ENCODE data around the gene EHHADH. TPM values are rescaled to one million over a fixed set of nuclear protein-coding genes. Genes with fewer than 3 reads are reported as not detected.
"Not testable (repeated sequence)": the region's sequence is repeated elsewhere in the genome, so short reads cannot be mapped to it uniquely, and the experiment has no call there.

EHHADH gene
- total RNA-seq, result 1 to 10 TPM; 1.7 to 2.2 TPM
- polyA plus RNA-seq, result 0.94 TPM

- Histone ChIP-seq H3K4me3 (ENCODE audit: low read length) (peak within 1 kb of the TSS; percentile 69), H3K9me3 (ENCODE audit: low read length) (no peaks in the 10 kb centered on the region), H3K27me3 (ENCODE audit: insufficient read depth, low read length, poor library complexity, severe bottlenecking) (no peaks in the 10 kb centered on the region), H3K36me3 (ENCODE audit: insufficient read depth, low read length) (no peaks in the 10 kb centered on the region), H3K4me1 (ENCODE audit: insufficient read depth, low read length) (no peaks in the 10 kb centered on the region), H3K27ac (ENCODE audit: low read depth, low read length) (peak within 1 kb of the TSS; percentile 51)
- Mint-ChIP-seq H3K4me3 (peak within 1 kb of the TSS; percentile 29 to 92 (median 77)), H3K36me3 (peaks cover 0 to 5% (median 0%) of the 10 kb centered on the region in 3 donors), H3K27ac (peak within 1 kb of the TSS in 4 of 8 donors; percentile 36 to 77 (median 68)), H3K27me3 (peaks cover 6 to 12% of the 10 kb centered on the region in 2 donors), H3K9me3 (peaks cover 5 to 14% (median 10%) of the 10 kb centered on the region in 5 donors), H3K4me1 (peaks cover 2 to 6% (median 5%) of the 10 kb centered on the region in 3 donors)
- ChIA-PET CTCF (no interaction called here), POLR2A (interaction anchor here (0.6 kb wide), 1 partner anchor 333 kb away, joined by 3 read pairs; no protein-coding TSS in a partner anchor)
- peak; percentile 28 to 55 (median 40) for DNase-seq
Measured at GRCh38 chr3:185253645-185254410, at the start of gene EHHADH. EHHADH (minus strand) TSS chr3:185254049; CDS start chr3:185254022, 27 bp downstream.

DNA sequence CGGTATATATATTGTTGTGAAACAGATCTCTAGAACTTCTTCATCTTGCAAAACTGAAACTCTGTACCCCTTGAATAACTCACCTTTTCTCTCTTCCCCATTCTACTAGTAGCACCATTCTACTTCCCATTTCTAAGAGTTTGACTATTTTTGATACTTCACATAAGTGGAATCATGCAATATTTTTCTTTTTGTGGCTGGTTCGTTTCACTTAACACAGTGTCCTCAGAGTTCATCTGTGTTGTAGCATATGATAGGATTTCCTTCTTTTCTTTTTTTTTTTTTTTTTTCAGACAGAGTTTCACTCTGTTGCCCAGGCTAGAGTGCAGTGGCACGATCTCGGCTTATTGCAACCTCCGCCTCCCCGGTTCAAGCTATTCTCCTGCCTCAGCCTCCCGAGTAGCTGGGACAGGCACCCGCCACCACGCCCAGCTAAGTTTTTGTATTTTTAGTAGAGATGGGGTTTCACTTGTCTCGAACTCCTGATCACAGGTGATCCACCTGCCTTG is 46.1 kb upstream of the EHHADH start:
- H3K4me3 Mint-ChIP-seq; H3K4me1 Mint-ChIP-seq; CTCF ChIA-PET; H3K4me3 ChIP-seq (ENCODE audit: low read length); DNase-seq; H3K36me3 ChIP-seq (ENCODE audit: insufficient read depth, low read length); H3K9me3 ChIP-seq (ENCODE audit: low read length); POLR2A ChIA-PET; H3K27me3 ChIP-seq (ENCODE audit: insufficient read depth, low read length, poor library complexity, severe bottlenecking); H3K9me3 Mint-ChIP-seq; H3K27me3 Mint-ChIP-seq; H3K36me3 Mint-ChIP-seq; H3K4me1 ChIP-seq (ENCODE audit: insufficient read depth, low read length); H3K27ac ChIP-seq (ENCODE audit: low read depth, low read length): not testable (repeated sequence)
- peak overlapping the region in 1 of 8 donors; percentile 29 for H3K27ac Mint-ChIP-seq

DNA sequence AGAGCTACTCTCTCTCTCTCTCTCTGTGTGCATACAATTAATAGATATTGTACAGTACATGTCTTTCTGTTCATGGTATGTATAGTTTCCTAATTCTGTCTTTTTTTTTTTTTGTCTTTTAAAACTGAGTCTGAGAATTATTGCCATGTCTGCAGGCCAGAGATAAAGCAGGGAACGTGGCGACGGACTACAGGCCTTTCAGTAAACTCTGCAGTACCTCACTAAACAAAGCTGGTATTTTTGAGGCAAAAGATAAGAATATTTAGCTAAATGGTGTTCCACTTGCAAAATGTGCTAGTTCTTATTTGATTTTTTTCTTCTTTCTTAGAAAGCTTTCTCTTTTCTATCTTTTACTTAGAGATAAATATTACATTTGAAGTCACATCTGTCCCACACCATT is 44.0 kb upstream of the EHHADH start:
- ChIA-PET CTCF (no interaction called here), POLR2A (no interaction called here)
- H3K36me3 Mint-ChIP-seq, result peaks cover 0 to 4% (median 0%) of the 10 kb centered on the region in 3 donors

DNA sequence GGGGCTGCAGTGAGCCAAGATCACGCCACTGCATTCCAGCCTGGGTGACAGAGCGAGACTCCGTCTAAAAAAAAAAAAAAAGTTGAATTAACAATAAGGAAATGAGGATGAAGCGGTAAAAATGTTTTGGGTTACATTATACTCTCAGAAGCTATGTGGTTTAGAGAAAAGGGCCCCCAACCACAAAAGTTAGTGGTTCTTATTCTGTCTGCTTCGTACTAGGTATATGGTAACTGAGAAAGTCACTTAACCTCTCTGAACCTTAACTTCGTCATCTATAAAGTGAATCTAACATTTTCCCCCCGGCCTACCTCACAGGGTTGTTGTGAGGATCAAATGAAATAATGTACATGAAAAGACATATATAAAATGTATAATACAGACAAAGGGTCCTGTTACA is 38.4 kb upstream of the EHHADH start:
- H3K36me3 ChIP-seq (ENCODE audit: insufficient read depth, low read length), result no peaks in the 10 kb centered on the region
- H3K4me1 ChIP-seq (ENCODE audit: insufficient read depth, low read length), result no peaks in the 10 kb centered on the region
- no peaks in the 10 kb centered on the region for H3K9me3 ChIP-seq (ENCODE audit: low read length)
- no peak for DNase-seq
- H3K9me3 Mint-ChIP-seq, result no peaks in the 10 kb centered on the region
- H3K27me3 Mint-ChIP-seq, result no peaks in the 10 kb centered on the region
- no peaks in the 10 kb centered on the region for H3K4me1 Mint-ChIP-seq
- H3K27ac ChIP-seq (ENCODE audit: low read depth, low read length), result no peak overlapping the region
- no peaks in the 10 kb centered on the region for H3K27me3 ChIP-seq (ENCODE audit: insufficient read depth, low read length, poor library complexity, severe bottlenecking)
- ChIA-PET POLR2A (no interaction called here), CTCF (no interaction called here)
- peaks cover 0 to 11% (median 11%) of the 10 kb centered on the region in 3 donors for H3K36me3 Mint-ChIP-seq
- no peak overlapping the region for H3K27ac Mint-ChIP-seq
- no peak overlapping the region for H3K4me3 Mint-ChIP-seq
- H3K4me3 ChIP-seq (ENCODE audit: low read length), result no peak overlapping the region

More for the DNA sequence above, 44.0 kb upstream of the EHHADH start:
- Mint-ChIP-seq H3K27me3 (peaks cover 0 to 2% of the 10 kb centered on the region in 2 donors), H3K9me3 (no peaks in the 10 kb centered on the region), H3K4me1 (no peaks in the 10 kb centered on the region), H3K4me3 (no peak overlapping the region), H3K27ac (no peak overlapping the region)
- Histone ChIP-seq H3K4me3 (ENCODE audit: low read length) (no peak overlapping the region), H3K36me3 (ENCODE audit: insufficient read depth, low read length) (no peaks in the 10 kb centered on the region), H3K9me3 (ENCODE audit: low read length) (no peaks in the 10 kb centered on the region), H3K27me3 (ENCODE audit: insufficient read depth, low read length, poor library complexity, severe bottlenecking) (no peaks in the 10 kb centered on the region), H3K4me1 (ENCODE audit: insufficient read depth, low read length) (no peaks in the 10 kb centered on the region), H3K27ac (ENCODE audit: low read depth, low read length) (no peak overlapping the region)
- DNase-seq, result no peak

DNA sequence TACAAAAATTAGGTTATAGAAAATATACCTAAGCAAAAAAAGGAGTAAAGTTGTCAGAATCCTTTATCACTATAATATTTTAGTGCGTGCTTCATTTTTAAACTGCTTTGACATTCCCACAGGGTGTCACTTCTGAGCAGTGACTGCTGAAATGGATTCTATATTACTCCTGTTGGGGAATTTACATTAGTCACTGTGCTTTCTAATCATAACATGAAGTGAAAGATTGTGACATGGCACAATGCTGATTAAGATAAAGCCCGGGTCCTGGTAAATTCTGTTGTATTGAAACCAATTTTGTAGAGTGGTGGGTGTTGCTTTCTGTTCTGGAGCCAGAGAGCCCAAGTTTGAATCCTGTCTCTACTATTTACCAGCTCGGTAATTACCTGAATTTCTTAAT is 36.4 kb upstream of the EHHADH start:
- no peak overlapping the region for H3K27ac Mint-ChIP-seq
- H3K4me1 ChIP-seq (ENCODE audit: insufficient read depth, low read length), result no peaks in the 10 kb centered on the region
- no peaks in the 10 kb centered on the region for H3K4me1 Mint-ChIP-seq
- ChIA-PET POLR2A (no interaction called here), CTCF (no interaction called here)
- no peak overlapping the region for H3K27ac ChIP-seq (ENCODE audit: low read depth, low read length)
- H3K9me3 Mint-ChIP-seq, result no peaks in the 10 kb centered on the region
- H3K4me3 ChIP-seq (ENCODE audit: low read length), result no peak overlapping the region
- H3K27me3 Mint-ChIP-seq, result no peaks in the 10 kb centered on the region
- no peaks in the 10 kb centered on the region for H3K36me3 ChIP-seq (ENCODE audit: insufficient read depth, low read length)
- no peak overlapping the region for H3K4me3 Mint-ChIP-seq
- DNase-seq, result no peak
- H3K27me3 ChIP-seq (ENCODE audit: insufficient read depth, low read length, poor library complexity, severe bottlenecking), result no peaks in the 10 kb centered on the region
- no peaks in the 10 kb centered on the region for H3K9me3 ChIP-seq (ENCODE audit: low read length)
- H3K36me3 Mint-ChIP-seq, result peaks cover 0 to 11% (median 9%) of the 10 kb centered on the region in 3 donors

DNA sequence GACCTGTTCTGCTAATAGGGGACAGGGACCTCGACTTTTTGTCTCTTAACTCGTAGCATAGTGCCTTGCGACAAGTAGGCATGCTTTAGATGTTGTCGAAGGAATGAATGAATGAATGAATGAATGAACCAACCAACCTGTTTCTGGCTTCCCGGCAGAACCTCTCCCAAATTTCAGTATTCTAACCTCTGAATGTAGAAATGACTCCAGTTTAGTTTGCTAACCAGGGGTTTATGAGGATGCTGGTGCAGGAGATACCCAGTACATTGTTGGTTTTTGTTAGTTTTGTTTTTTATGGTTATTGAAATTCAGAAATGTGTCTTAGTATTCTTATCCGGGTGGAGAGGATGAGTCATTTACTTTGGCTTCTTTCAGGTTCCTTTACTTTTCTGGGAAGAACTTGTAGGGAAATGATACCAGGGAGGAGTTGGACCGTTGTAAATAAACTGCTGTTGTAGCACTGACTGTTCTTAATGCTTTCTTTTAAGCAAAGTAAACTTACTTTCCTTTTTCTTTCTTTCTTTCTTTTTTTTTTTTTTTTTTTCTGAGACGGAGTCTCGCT is 29.6 kb upstream of the EHHADH start:
- Histone ChIP-seq H3K27me3 (ENCODE audit: insufficient read depth, low read length, poor library complexity, severe bottlenecking) (no peaks in the 10 kb centered on the region), H3K9me3 (ENCODE audit: low read length) (no peaks in the 10 kb centered on the region), H3K36me3 (ENCODE audit: insufficient read depth, low read length) (no peaks in the 10 kb centered on the region), H3K4me3 (ENCODE audit: low read length) (peak overlapping the region; percentile 70), H3K4me1 (ENCODE audit: insufficient read depth, low read length) (peaks cover 14% of the 10 kb centered on the region), H3K27ac (ENCODE audit: low read depth, low read length) (peak overlapping the region; percentile 62)
- DNase-seq, result no peak
- Mint-ChIP-seq H3K36me3 (peaks cover 3 to 6% (median 5%) of the 10 kb centered on the region in 3 donors), H3K9me3 (no peaks in the 10 kb centered on the region), H3K4me1 (peaks cover 19 to 21% (median 20%) of the 10 kb centered on the region in 3 donors), H3K27me3 (peaks cover 13 to 20% of the 10 kb centered on the region in 2 donors), H3K4me3 (peak overlapping the region; percentile 84 to 98 (median 94)), H3K27ac (peak overlapping the region; percentile 79 to 99 (median 96))
- CTCF ChIA-PET, result no interaction called here
- POLR2A ChIA-PET, result no interaction called here

- Histone ChIP-seq H3K9me3 (ENCODE audit: low read length) (no peaks in the 10 kb centered on the region), H3K27ac (ENCODE audit: low read depth, low read length) (peak overlapping the region; percentile 62), H3K4me1 (ENCODE audit: insufficient read depth, low read length) (peaks cover 14% of the 10 kb centered on the region), H3K4me3 (ENCODE audit: low read length) (peak overlapping the region; percentile 70), H3K36me3 (ENCODE audit: insufficient read depth, low read length) (no peaks in the 10 kb centered on the region), H3K27me3 (ENCODE audit: insufficient read depth, low read length, poor library complexity, severe bottlenecking) (no peaks in the 10 kb centered on the region)
- peaks cover 19 to 21% (median 20%) of the 10 kb centered on the region in 3 donors for H3K4me1 Mint-ChIP-seq
- POLR2A ChIA-PET, result no interaction called here
- DNase-seq, result peak; percentile 87 to 95 (median 90)
- CTCF ChIA-PET, result no interaction called here
- peaks cover 3 to 6% (median 5%) of the 10 kb centered on the region in 3 donors for H3K36me3 Mint-ChIP-seq
- H3K4me3 Mint-ChIP-seq, result peak overlapping the region; percentile 84 to 98 (median 94)
- peak overlapping the region; percentile 79 to 99 (median 96) for H3K27ac Mint-ChIP-seq
- H3K27me3 Mint-ChIP-seq, result peaks cover 13 to 26% of the 10 kb centered on the region in 2 donors
- no peaks in the 10 kb centered on the region for H3K9me3 Mint-ChIP-seq
Measured at GRCh38 chr3:185282696-185283373, 29.0 kb upstream of the EHHADH start.
